Mucosa of gallbladder (tissue), 1 donor: ENCODE measurements around the gene NTHL1. TPM values are rescaled to one million over a fixed set of nuclear protein-coding genes. Genes with fewer than 3 reads are reported as not detected.

Experiments used
- DNase-seq: peaks from one replicate; pipeline ENCODE4 v3.0.0-alpha.2; 2020; ENCODE audit warnings: low spot score
- total RNA-seq: library from RNA; stranded (reverse); gene quantifications from one replicate; pipeline ENCODE4 v1.2.1, GENCODE V29; 2021
- donor health status: DM: no; HTN: no; CAD: no.

NTHL1 gene
- total RNA-seq, 1 donor from 2014 or later = 33.9 TPM

DNA sequence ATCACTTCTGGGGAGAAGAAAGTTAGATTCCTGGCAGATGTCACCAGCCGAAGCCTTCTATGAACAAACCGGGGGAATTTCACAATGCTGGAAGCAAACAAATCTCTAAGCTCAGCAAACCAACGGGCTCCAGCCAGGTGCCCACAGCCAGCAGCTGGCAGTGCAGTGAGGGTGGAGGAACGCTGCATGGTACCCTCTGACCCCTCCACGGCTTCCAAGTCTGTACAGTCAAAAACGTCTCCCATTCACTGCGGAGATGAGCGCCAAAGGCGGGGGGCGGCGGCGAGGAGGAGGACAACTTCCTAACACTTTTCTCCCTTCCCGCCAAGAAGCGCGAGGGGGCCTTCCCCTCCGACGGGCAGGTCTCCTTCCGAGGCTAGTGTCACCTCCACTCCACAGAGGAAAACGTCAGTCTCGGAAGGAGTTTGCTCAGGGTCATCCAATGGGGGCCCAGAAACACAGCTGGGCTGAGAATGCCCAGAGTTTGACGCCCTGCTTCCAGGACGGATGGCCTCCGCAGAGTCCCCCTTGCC is 38.9 kb downstream of the NTHL1 start:
- no peak for DNase-seq

DNA sequence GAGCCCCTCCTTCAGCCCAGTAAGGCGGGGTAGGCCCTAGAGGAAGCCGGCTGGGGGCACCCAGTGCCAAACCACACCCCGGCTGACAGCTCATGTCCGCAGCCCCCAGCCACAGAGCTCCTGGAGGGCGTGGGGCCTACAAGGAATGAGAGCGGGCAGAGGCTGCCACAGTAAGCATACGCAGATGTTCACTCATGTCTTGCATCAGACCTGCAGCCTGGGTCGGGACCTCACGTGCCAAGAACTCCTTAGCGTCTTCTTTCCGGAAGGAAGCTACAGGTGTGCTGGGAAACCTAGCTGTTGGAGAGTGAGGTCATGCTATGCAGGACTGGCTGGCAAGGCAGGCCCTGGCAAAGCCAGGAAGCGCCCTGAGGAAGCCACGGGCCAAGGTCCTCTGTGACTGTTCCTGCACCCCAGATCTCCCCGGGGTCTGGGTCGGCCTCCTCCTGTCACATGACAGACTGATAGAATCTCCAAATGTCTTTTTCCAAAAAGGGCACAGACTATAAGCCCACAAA is 39.6 kb downstream of the NTHL1 start:
- DNase-seq = no peak

DNA sequence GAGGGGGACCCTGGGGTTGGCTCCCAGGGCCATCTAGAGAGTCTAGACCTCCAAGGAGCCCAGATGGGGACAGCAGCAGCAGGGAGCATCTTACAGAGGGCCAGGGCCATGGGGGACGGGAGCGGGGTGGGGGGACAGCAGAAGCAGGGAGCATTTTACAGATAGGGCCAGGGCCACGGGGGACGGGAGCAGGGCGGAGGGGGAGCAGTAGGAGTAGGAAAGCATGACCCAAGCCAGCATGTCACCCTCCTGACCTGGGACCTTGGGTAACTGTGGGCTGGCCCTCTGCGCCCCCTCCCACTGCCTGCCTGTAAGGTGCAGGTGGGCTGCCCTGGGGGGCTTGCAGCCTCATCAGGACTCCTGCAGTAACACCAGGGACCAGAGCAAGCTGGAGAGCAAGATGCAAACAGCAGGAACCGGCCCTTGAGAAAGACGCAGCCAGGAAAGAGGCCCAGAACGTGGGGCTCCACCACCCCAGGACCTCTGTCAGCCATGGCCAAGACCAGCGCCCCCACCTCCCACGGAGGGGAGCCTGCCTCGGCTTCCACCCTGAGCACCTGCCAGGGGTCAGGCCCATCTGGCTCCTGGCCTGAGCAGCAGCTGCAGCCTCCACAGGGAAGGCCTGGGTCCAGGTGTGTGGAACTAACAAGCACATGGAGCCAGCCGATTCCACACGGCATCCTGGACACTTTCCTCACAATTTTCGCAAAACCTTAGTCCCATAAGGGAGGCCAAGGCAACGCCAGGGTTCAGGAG is 40.4 kb downstream of the NTHL1 start:
- no peak for DNase-seq

DNA sequence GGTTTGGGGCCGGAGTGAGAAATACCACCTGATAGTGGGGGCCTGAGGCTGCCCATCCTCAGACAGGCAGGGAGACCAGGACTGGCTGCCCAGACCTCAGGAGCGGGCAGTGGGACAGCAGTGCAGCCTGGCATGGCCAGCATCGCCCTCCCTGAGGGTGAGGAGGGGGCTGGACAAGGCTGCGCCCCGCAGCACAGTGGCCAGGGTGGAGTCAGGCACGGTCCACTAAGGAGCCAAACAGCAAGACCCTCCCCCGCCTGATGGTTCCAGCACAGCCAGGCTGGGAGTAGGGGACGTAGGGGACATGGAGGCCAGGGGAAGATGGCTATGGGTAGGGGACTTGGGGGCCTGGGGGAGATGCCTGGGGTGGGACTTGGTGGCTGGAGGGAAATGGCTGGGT is 41.3 kb downstream of the NTHL1 start:
- DNase-seq = no peak

DNA sequence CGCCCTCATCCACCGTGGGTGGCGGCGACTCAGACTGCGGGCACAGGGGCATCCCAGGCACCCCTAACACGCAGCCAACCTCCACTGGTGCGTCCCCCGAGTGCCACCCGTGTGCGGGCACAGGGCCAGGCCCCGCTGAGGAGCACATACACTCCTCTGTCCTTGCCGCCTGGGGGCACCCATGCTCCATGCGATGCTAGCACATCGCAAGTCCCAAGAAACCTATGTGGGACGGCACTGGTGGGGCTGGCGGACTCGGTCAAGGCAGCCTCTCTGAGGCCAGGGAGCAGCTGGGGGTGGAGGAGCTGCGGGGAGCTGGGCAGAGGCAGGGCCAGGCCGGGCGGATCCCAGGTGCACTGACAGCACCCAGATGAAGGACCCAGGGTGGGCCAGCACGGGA is 42.0 kb downstream of the NTHL1 start:
- no peak for DNase-seq

DNA sequence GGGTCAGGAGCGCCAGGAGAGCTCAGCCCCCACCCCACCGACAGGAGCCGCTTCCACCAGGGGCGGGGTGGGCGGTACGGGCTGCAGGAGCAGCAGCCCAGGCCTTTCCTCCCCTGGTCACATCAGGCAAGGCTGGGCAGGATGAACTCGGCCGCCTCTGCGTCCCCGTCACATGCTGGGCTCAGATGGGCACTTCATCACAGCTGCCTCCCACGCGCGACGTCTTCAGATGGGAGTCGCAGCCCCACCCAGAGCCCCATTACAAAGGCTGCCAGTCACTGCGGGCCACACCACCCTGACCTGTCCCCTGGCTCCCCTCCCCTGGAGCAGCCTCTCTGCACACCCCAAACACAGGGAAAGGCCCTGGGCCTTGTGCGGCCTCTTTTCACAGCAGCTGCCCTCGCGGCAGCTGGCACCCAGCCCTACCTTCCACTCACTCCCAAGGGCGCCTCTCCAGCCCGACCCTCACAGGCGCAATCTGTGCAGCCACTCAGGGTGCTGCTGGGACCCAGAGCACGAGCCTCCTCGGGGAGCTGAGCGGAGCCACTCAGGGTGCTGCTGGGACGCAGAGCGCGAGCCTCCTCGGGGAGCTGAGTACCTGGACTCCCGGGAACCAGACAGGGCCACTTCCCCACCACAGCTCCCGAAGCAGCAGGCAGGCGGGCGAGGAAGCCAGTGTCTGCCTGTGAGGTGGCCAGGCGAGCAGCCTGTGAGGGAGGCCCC is 42.7 kb downstream of the NTHL1 start:
- no peak for DNase-seq

DNA sequence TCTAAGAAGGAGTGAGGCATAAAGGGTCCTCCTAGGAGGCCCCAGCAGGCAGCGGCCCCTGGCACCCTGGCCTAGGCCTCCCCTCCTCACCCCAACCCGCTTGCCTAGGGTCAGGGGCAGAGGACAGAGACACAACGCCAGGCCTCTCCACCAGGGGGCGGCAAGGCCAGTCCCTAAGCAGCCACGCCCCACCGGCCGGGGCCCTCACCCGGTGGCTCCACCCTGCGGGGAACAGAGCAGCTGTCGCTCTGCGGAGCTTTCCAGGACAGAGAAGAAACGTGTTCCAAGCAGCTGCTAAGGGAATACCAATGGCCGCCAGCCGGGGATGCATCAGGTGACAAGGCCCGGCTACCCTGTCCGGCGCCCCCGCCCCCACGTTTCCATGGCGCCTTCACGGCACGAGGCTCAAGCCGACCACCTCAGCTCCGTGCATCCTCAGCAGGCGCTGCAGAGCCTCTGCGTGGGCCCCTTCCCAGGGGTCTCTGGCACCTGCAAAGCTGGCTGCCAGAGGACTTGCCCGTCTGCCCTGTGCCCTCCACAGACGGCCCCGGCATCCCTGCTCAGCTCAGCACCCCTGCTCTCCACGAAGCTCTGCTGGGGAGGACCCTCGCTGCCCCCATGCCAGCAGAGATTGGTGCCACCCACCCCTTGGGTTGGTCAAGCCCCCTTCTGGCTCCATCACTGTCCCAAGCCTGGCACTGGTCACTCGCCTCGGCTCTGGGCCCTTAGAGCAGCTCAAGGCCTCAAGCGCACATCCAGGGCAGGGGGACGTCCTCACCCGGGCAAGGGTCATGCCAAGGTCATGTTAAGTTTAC is 43.6 kb downstream of the NTHL1 start:
- DNase-seq = peak; percentile 82

DNA sequence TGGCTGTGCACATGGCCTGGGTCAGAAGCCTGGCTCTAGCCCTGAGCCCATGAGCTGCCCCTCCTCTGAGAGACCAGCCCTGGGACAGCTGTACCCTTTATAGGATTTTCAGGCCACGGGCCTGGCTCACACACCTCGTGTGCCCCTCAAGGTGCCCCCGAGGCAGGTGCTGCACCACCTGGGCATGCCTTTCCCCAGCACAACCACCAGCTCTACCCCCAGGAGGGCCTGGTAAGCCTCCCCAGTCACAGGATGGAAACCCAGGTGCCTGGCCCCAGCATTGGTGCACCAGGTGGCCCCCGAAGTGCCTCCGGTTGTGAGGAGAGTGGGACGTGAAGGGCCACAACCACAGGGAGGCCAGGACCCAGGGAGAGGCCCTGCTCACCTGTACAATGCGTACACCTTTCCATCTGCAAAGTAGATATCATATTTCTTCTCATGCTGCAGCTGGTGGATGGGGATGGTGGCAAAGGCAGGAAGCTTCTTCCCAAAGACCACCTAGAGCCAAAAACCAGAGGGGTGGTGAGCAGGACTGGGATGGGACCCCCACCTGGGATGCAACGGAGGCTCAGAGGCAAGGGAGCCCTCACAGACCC is 44.3 kb downstream of the NTHL1 start:
- DNase-seq = no peak

DNA sequence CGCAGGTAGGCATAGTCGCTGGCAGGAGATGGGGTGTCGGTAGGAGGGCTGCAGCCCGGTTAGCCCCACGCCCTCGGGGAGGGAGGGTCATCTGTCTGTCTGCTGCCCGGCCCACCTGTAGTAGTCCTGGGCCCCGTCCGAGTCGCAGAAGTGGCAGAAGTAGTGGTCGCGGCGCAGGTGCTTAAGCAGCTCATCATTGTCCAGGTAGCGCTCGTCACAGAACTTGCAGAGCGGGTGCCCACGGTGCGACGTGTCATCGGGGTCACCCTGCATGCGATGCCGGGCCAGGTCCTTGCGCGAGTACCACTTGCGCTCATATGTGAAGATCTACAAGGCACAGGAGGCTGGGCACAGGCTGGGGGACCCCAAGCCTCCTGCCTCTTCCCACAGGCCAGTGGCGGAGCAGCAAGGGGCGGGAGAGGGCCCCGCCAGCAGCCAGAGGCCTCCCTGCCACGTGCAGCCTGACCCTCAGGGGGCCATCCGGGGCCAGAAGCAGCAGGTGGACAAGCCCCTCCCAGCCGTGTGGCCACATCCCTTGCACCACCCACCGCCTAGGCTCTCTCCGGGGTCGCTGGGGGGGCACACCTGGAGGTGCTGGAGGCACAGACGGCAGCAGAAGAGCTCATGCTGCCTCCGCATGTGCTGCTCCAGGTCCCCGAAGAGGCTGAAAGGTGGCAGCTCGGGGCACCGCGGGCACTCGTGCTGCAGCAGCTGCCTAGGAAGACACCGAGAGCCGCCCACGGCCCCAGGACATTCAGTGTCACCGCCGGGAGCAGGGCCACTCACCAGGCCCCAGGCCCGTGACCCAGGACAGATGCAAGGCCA is 45.0 kb downstream of the NTHL1 start:
- no peak for DNase-seq

DNA sequence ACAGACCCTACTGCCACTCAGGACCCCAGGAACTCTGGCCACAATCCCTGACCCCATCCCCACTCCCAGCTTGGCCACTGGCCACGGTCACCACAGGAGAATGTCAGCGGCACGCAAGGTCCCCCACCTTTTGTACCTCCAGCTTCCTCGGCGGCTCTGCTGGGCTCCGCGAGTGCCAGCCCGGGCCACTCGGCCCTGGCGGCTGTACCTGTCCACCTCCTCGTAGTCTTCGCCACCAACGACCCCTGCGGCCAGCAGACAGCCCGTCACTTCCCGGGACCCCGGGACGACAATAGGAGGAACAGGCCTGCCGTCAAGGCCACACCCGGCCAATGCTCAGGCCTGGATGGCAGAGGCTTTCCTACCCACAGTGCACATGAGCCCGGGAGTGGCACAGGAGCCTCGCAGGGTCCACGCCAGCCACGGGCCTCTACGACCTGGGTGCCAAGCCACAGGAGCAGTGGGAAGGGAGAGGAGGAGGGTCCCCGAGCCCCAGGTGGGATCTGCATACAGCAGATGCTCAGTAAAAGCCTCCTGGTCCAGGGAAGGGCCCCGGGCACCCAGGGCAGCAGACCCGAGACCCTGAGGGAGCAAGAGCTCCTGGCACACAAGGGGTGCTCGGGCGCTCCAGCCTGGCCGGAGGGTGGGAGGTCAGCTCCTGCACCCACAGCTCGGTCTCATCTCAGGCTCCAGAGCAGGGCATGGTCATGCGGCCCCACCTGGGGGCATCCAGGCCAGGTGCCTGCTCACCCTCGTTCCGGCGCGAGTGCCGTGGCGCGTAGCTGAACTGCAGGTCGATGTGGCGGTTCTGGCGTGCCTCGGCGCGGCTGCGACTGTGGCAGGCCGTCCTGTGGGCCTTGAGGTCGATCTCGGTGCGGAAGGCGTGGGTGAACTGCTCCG is 45.9 kb downstream of the NTHL1 start:
- no peak for DNase-seq

DNA sequence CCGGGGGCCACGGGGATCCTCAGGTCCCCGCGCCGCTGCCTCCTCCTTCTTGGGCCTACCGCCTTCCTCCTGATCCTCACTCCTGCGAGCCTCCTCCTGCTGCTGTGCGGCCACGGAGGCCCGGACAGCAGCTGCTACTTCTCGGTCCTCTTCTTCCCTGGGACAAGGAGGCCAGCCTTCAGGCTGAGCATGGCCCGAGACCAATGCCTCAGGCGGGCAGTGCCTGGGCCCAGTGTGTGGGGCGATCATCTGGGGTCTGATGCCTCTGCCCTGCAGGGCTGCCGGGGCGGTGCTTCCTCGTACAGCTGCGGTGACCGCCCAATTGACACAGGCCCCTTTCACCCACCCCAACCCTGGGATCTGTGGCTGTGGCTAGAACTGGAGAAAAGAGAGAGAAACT is 46.6 kb downstream of the NTHL1 start:
- DNase-seq = no peak

DNA sequence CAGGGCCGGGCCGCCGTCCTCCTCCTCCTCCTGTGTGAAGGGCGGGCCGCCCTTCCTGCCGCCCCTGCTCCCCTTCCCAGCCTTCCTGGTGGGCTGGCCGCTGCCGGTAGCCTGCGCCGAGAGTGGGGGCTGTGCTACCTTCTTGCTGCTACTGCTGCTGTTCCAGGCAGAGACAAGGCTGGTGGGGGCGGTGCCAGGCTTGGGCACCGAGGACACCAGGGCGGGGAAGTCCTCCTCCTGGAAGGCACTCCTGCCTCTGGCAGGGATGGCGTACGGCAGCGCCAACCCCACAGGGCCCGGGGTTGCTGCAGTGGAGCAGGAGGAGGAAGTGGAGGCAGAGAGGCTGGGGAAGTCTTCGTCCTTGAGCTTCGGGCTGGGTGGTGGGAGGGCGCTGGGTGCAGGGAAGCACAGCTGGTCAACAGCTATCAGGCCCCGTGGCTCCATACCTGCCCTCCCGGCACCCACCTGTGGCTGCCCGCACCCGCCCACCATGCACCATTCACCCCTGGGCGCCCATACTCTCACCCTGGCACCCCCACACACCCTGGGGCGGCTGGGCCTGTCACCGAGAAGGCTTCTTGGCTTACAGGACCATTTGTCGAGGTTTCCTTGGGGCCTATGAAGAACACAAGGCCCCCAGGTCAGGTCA is 47.6 kb downstream of the NTHL1 start:
- DNase-seq = no peak

DNA sequence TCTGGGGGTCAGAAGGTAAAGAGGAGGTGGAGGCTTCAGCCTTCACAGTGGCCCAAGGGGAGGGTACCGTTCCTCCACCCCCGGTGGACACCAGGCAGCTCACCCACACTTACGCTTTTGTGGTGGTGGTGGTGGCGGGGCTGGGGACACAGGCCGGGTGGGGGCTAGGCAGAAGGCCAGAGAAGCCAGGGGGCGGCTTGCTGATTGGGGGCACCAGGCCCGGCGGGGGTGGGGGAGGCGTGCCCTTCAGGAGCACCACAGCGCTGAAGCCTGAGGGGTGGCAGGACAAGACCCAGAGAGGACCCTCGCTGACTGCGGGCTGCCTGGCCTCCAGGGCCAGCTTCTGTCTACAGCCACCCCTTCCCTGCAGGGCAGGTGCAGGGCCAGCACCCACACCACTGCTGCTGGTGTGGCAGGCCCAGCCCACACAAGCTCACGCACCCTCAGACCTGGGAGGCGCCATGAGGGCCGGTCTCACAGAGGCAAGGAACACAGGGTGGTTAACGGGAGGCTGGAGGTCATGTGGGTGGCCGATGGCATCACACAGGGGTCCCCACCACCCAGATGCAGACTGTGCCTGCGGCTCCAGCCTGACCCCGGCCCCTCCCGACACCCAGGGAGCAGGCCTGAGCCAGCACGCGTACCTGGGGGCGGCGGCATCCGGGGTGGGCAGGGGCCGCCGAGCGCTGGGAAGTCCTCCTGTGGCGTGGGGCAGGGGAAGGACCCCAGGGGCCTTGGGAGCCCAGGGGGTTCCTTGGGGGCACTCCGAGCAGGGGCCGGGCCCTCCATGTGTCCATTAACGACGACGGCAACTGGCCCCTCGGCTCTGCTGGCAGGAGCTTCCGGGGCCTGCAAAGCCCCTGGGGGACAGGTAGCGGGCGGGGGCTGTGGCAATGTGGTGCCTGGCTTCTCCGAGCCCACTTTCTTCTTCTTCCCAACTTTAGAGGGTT is 48.5 kb downstream of the NTHL1 start:
- no peak for DNase-seq

DNA sequence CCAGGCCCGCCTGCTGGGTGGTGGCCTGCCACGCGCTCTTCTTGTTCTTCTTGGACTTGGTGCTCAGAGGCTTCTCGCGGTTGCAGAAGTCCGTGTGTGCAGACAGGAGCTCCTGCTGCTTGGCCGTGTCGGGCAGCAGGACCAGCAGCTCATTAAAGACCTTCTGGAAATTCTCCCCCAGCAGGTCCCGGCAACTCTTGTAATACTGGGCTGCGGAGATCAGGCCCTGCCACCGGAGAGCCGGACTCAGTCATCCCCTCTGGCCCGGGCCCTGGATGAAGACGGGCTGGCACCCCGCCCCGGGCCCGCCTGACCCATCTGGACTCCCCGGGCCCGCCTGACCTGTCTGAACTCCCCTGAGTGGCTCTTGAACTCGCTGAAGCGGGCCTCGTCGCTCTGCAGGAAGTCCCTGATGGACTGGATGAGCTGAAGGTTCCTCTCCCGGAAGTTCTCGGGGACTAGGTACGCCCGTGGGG is 49.2 kb downstream of the NTHL1 start:
- no peak for DNase-seq

DNA sequence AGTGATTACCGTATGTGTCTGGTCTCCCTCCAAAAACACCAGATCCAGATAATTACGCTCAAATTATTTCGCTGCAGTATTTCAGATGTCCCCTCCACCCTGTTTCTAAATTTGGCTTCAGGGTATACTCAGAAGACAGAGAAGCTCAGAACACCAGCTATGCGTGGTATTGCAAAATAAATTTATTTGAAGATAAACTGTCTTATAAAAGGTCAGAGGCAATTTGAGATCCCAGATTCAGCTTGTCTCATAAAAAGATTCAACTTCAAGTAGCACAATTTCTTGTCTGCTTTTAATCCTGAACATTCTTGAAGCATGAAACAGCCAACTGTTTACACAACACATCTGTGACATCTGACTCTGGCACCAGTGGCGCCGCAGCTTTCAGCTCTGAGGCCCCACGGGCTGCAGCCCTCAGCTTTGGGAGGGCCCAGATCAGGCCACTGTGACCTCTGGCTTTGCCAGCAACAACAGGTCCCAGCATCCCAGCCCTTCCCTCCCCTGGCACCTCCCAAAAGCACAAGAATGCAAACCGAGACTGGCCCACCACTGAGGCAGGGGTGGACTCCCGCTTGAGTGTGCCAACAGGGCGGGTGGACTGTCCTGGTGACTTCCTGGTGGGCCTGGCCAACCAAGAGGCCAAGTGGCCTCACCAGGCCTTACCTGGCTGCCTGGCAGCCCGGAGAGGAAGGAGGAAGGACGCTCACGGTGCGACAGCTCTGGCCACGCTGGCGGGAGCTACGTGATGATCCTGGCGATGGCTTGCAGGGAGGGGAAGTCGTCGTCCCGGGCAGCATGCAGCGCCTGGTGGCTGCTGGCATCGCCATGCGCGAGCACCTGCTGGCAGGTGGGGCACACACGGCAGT is 49.9 kb downstream of the NTHL1 start:
- no peak for DNase-seq

DNA sequence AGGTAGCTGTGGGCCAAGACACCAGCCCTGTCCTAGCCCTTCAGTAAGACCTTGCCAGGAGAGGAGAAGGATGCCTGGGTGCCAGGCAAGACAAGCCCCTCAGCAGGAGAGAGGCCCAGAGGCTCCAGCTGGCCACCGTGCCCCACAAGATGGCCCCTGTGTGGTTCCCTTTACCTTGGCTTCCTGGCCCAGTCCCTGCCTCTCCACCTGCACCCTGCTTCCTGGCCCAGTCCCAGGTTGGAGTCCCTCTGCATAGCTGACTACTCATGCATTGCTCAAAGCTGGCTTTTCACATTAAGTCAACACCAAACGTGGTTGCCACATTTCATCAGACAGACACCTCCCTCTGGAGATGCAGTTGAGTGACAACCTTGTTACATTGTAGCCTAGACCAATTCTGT is 53.9 kb downstream of the NTHL1 start:
- DNase-seq = no peak
